Measurements from ENCODE around the gene VPS33A.
"Not testable (repeated sequence)": the region's sequence is repeated elsewhere in the genome, so short reads cannot be mapped to it uniquely, and the experiment has no call there.

VPS33A gene

GRCh38 chr12:122266230-122266901, at the start of gene VPS33A:
Gene VPS33A (minus strand): TSS chr12:122266494. CDS start chr12:122266408, 86 bp downstream.
- in situ Hi-C loops (cut with MboI; ENCODE audit: low sequenced_read_pairs), result no loop called here

GRCh38 chr12:122312926-122313325, 46.6 kb upstream of the VPS33A start:
- in situ Hi-C loops (cut with MboI; ENCODE audit: low sequenced_read_pairs), result no loop called here

- in situ Hi-C loops (cut with MboI; ENCODE audit: low sequenced_read_pairs), result no loop called here
These were observed 45.4 kb upstream of the VPS33A start for GRCh38 chr12:122311696-122312095.

GRCh38 chr12:122310626-122311333, 44.5 kb upstream of the VPS33A start:
- in situ Hi-C loops (cut with MboI; ENCODE audit: low sequenced_read_pairs), result no loop called here

GRCh38 chr12:122309564-122310121, 43.3 kb upstream of the VPS33A start:
- in situ Hi-C loops (cut with MboI; ENCODE audit: low sequenced_read_pairs), result no loop called here

- in situ Hi-C loops (cut with MboI; ENCODE audit: low sequenced_read_pairs), result no loop called here
These were observed 42.5 kb upstream of the VPS33A start for GRCh38 chr12:122308811-122309210.

- in situ Hi-C loops (cut with MboI; ENCODE audit: low sequenced_read_pairs), result no loop called here
These were observed 40.1 kb upstream of the VPS33A start for GRCh38 chr12:122306407-122306806.

- in situ Hi-C loops (cut with MboI; ENCODE audit: low sequenced_read_pairs), result no loop called here
These were observed 38.6 kb upstream of the VPS33A start for GRCh38 chr12:122304924-122305323.

- in situ Hi-C loops (cut with MboI; ENCODE audit: low sequenced_read_pairs), result no loop called here
These were observed 36.8 kb upstream of the VPS33A start for GRCh38 chr12:122303068-122303467.

GRCh38 chr12:122298071-122298748, 31.9 kb upstream of the VPS33A start:
- in situ Hi-C loops (cut with MboI; ENCODE audit: low sequenced_read_pairs), result no loop called here

GRCh38 chr12:122297494-122297893, 31.2 kb upstream of the VPS33A start:
- in situ Hi-C loops (cut with MboI; ENCODE audit: low sequenced_read_pairs), result no loop called here

- in situ Hi-C loops (cut with MboI; ENCODE audit: low sequenced_read_pairs), result no loop called here
These were observed 29.6 kb upstream of the VPS33A start for GRCh38 chr12:122295877-122296276.

- in situ Hi-C loops (cut with MboI; ENCODE audit: low sequenced_read_pairs), result no loop called here
These were observed 26.8 kb upstream of the VPS33A start for GRCh38 chr12:122293081-122293480.

- in situ Hi-C loops (cut with MboI; ENCODE audit: low sequenced_read_pairs), result no loop called here
These were observed 25.1 kb upstream of the VPS33A start for GRCh38 chr12:122291431-122291830.

- in situ Hi-C loops (cut with MboI; ENCODE audit: low sequenced_read_pairs), result no loop called here
These were observed 17.4 kb upstream of the VPS33A start for GRCh38 chr12:122283680-122284079.

GRCh38 chr12:122282061-122282460, 15.8 kb upstream of the VPS33A start:
- in situ Hi-C loops (cut with MboI; ENCODE audit: low sequenced_read_pairs), result no loop called here

GRCh38 chr12:122276242-122276641, 9.9 kb upstream of the VPS33A start:
- in situ Hi-C loops (cut with MboI; ENCODE audit: low sequenced_read_pairs), result no loop called here

- in situ Hi-C loops (cut with MboI; ENCODE audit: low sequenced_read_pairs), result no loop called here
These were observed 9.2 kb upstream of the VPS33A start for GRCh38 chr12:122275459-122275858.

GRCh38 chr12:122265886-122266229, 436 bp downstream of the VPS33A start:
- in situ Hi-C loops (cut with MboI; ENCODE audit: low sequenced_read_pairs), result no loop called here

GRCh38 chr12:122265476-122265875, 818 bp downstream of the VPS33A start:
- in situ Hi-C loops (cut with MboI; ENCODE audit: low sequenced_read_pairs), result no loop called here

- in situ Hi-C loops (cut with MboI; ENCODE audit: low sequenced_read_pairs), result not testable (repeated sequence)
These were observed 5.6 kb downstream of the VPS33A start for GRCh38 chr12:122260735-122261134.

- in situ Hi-C loops (cut with MboI; ENCODE audit: low sequenced_read_pairs), result not testable (repeated sequence)
These were observed 7.4 kb downstream of the VPS33A start for GRCh38 chr12:122258939-122259338.

Measured in HL-60/S4 treated with retinoic acid at 250 ng/mL for 4 days and 3 days (cell line).